ENCODE measurements around the gene DLGAP3. TPM values are rescaled to one million over a fixed set of nuclear protein-coding genes. Genes with fewer than 3 reads are reported as not detected.

Gene DLGAP3
- total and polyA plus RNA-seq, 5 donors from 2014 or later: 0.11 to 1.2 (median 0.21) TPM

GRCh38 chr1:34884961-34885360 lies 44.5 kb downstream of the DLGAP3 start:
- Histone ChIP-seq H3K27ac (ENCODE audit: insufficient read depth, low read length, poor library complexity, severe bottlenecking) (no peak overlapping the region), H3K36me3 (ENCODE audit: control insufficient read depth, insufficient read depth, low read length) (no peaks in the 10 kb centered on the region), H3K4me3 (ENCODE audit: low read depth, low read length) (no peak overlapping the region), H3K9me3 (ENCODE audit: control insufficient read depth in 2 of 2, low read length in 2 of 2) (peaks cover 0 to 4% of the 10 kb centered on the region in 2 experiments), H3K27me3 (ENCODE audit: control insufficient read depth, insufficient read depth, low read length) (peaks cover 34% of the 10 kb centered on the region), H3K4me1 (ENCODE audit: control insufficient read depth, insufficient read depth, low read length, poor library complexity, severe bottlenecking) (peaks cover 13% of the 10 kb centered on the region)
- no peak for ATAC-seq (ENCODE audit: low read depth in 2 of 2)
- peaks cover 0 to 9% (median 4%) of the 10 kb centered on the region in 4 donors for H3K4me1 Mint-ChIP-seq
- peaks cover 72% of the 10 kb centered on the region for H3K27me3 Mint-ChIP-seq
- peak overlapping the region in 3 of 4 donors; percentile 51 to 78 (median 62) for H3K4me3 Mint-ChIP-seq
- no peaks in the 10 kb centered on the region for H3K36me3 Mint-ChIP-seq
- peaks cover 0 to 4% (median 0%) of the 10 kb centered on the region in 7 donors for H3K9me3 Mint-ChIP-seq
- DNase-seq: no peak
- peak overlapping the region in 1 of 3 donors; percentile 46 for H3K27ac Mint-ChIP-seq

GRCh38 chr1:34884536-34884935 lies 44.9 kb downstream of the DLGAP3 start:
- Mint-ChIP-seq H3K36me3 (no peaks in the 10 kb centered on the region), H3K4me1 (peaks cover 0 to 9% (median 4%) of the 10 kb centered on the region in 4 donors), H3K27ac (peak overlapping the region in 1 of 3 donors; percentile 46), H3K9me3 (peaks cover 0 to 4% (median 0%) of the 10 kb centered on the region in 7 donors), H3K27me3 (peaks cover 72% of the 10 kb centered on the region), H3K4me3 (peak overlapping the region; percentile 3 to 78 (median 56))
- DNase-seq: no peak
- Histone ChIP-seq H3K36me3 (ENCODE audit: control insufficient read depth, insufficient read depth, low read length) (no peaks in the 10 kb centered on the region), H3K27me3 (ENCODE audit: control insufficient read depth, insufficient read depth, low read length) (peaks cover 34% of the 10 kb centered on the region), H3K9me3 (ENCODE audit: control insufficient read depth in 2 of 2, low read length in 2 of 2) (peaks cover 0 to 4% of the 10 kb centered on the region in 2 experiments), H3K4me1 (ENCODE audit: control insufficient read depth, insufficient read depth, low read length, poor library complexity, severe bottlenecking) (peaks cover 13% of the 10 kb centered on the region), H3K4me3 (ENCODE audit: low read depth, low read length) (no peak overlapping the region), H3K27ac (ENCODE audit: insufficient read depth, low read length, poor library complexity, severe bottlenecking) (no peak overlapping the region)
- no peak for ATAC-seq (ENCODE audit: low read depth in 2 of 2)

GRCh38 chr1:34879230-34879629 lies 50.2 kb downstream of the DLGAP3 start:
- H3K4me3 Mint-ChIP-seq: no peak overlapping the region
- H3K27ac Mint-ChIP-seq: no peak overlapping the region
- peaks cover 11% of the 10 kb centered on the region for H3K27me3 ChIP-seq (ENCODE audit: control insufficient read depth, insufficient read depth, low read length)
- H3K4me3 ChIP-seq (ENCODE audit: low read depth, low read length): no peak overlapping the region
- H3K4me1 ChIP-seq (ENCODE audit: control insufficient read depth, insufficient read depth, low read length, poor library complexity, severe bottlenecking): no peaks in the 10 kb centered on the region
- no peak overlapping the region for H3K27ac ChIP-seq (ENCODE audit: insufficient read depth, low read length, poor library complexity, severe bottlenecking)
- H3K4me1 Mint-ChIP-seq: peaks cover 0 to 4% (median 0%) of the 10 kb centered on the region in 4 donors
- no peaks in the 10 kb centered on the region for H3K36me3 Mint-ChIP-seq
- no peak for ATAC-seq (ENCODE audit: low read depth in 2 of 2)
- peaks cover 0 to 4% (median 0%) of the 10 kb centered on the region in 7 donors for H3K9me3 Mint-ChIP-seq
- H3K27me3 Mint-ChIP-seq: peaks cover 69% of the 10 kb centered on the region
- H3K36me3 ChIP-seq (ENCODE audit: control insufficient read depth, insufficient read depth, low read length): no peaks in the 10 kb centered on the region
- H3K9me3 ChIP-seq (ENCODE audit: control insufficient read depth in 2 of 2, low read length in 2 of 2): peaks cover 0 to 4% of the 10 kb centered on the region in 2 experiments
- no peak for DNase-seq

GRCh38 chr1:34876406-34876805 lies 53.0 kb downstream of the DLGAP3 start:
- Histone ChIP-seq H3K27ac (ENCODE audit: insufficient read depth, low read length, poor library complexity, severe bottlenecking) (no peak overlapping the region), H3K4me3 (ENCODE audit: low read depth, low read length) (no peak overlapping the region), H3K27me3 (ENCODE audit: control insufficient read depth, insufficient read depth, low read length) (peaks cover 18% of the 10 kb centered on the region), H3K36me3 (ENCODE audit: control insufficient read depth, insufficient read depth, low read length) (no peaks in the 10 kb centered on the region), H3K9me3 (ENCODE audit: control insufficient read depth in 2 of 2, low read length in 2 of 2) (peaks cover 0 to 4% of the 10 kb centered on the region in 2 experiments), H3K4me1 (ENCODE audit: control insufficient read depth, insufficient read depth, low read length, poor library complexity, severe bottlenecking) (no peaks in the 10 kb centered on the region)
- Mint-ChIP-seq H3K4me3 (no peak overlapping the region), H3K9me3 (no peaks in the 10 kb centered on the region), H3K27ac (no peak overlapping the region), H3K4me1 (peaks cover 0 to 10% (median 5%) of the 10 kb centered on the region in 4 donors), H3K36me3 (no peaks in the 10 kb centered on the region), H3K27me3 (peaks cover 70% of the 10 kb centered on the region)
- DNase-seq (no peak), ATAC-seq (ENCODE audit: low read depth in 2 of 2) (no peak)

- Histone ChIP-seq H3K4me3 (ENCODE audit: low read depth, low read length) (no peak overlapping the region), H3K9me3 (ENCODE audit: control insufficient read depth in 2 of 2, low read length in 2 of 2) (no peaks in the 10 kb centered on the region), H3K27me3 (ENCODE audit: control insufficient read depth, insufficient read depth, low read length) (peaks cover 21% of the 10 kb centered on the region), H3K27ac (ENCODE audit: insufficient read depth, low read length, poor library complexity, severe bottlenecking) (no peak overlapping the region), H3K36me3 (ENCODE audit: control insufficient read depth, insufficient read depth, low read length) (no peaks in the 10 kb centered on the region), H3K4me1 (ENCODE audit: control insufficient read depth, insufficient read depth, low read length, poor library complexity, severe bottlenecking) (no peaks in the 10 kb centered on the region)
- ATAC-seq (ENCODE audit: low read depth in 2 of 2) (no peak), DNase-seq (no peak)
- H3K36me3 Mint-ChIP-seq: no peaks in the 10 kb centered on the region
- H3K9me3 Mint-ChIP-seq: no peaks in the 10 kb centered on the region
- H3K27ac Mint-ChIP-seq: no peak overlapping the region
- H3K27me3 Mint-ChIP-seq: peaks cover 53% of the 10 kb centered on the region
- H3K4me1 Mint-ChIP-seq: peaks cover 0 to 17% (median 9%) of the 10 kb centered on the region in 4 donors
- no peak overlapping the region for H3K4me3 Mint-ChIP-seq
Observed at GRCh38 chr1:34874296-34874952, 55.0 kb downstream of the DLGAP3 start.

- H3K4me3 ChIP-seq (ENCODE audit: low read depth, low read length): no peak overlapping the region
- H3K27me3 ChIP-seq (ENCODE audit: control insufficient read depth, insufficient read depth, low read length): peaks cover 21% of the 10 kb centered on the region
- DNase-seq (no peak), ATAC-seq (ENCODE audit: low read depth in 2 of 2) (no peak)
- Mint-ChIP-seq H3K4me3 (peak overlapping the region in 1 of 4 donors; percentile 73), H3K4me1 (peaks cover 0 to 27% (median 9%) of the 10 kb centered on the region in 4 donors), H3K27me3 (peaks cover 47% of the 10 kb centered on the region), H3K27ac (peak overlapping the region in 1 of 3 donors; percentile 17), H3K9me3 (no peaks in the 10 kb centered on the region), H3K36me3 (no peaks in the 10 kb centered on the region)
- no peaks in the 10 kb centered on the region for H3K4me1 ChIP-seq (ENCODE audit: control insufficient read depth, insufficient read depth, low read length, poor library complexity, severe bottlenecking)
- H3K27ac ChIP-seq (ENCODE audit: insufficient read depth, low read length, poor library complexity, severe bottlenecking): no peak overlapping the region
- H3K36me3 ChIP-seq (ENCODE audit: control insufficient read depth, insufficient read depth, low read length): no peaks in the 10 kb centered on the region
- H3K9me3 ChIP-seq (ENCODE audit: control insufficient read depth in 2 of 2, low read length in 2 of 2): no peaks in the 10 kb centered on the region
Observed at GRCh38 chr1:34872133-34872503, 57.3 kb downstream of the DLGAP3 start.

- Histone ChIP-seq H3K36me3 (ENCODE audit: control insufficient read depth, insufficient read depth, low read length) (no peaks in the 10 kb centered on the region), H3K27ac (ENCODE audit: insufficient read depth, low read length, poor library complexity, severe bottlenecking) (no peak overlapping the region), H3K27me3 (ENCODE audit: control insufficient read depth, insufficient read depth, low read length) (peaks cover 19% of the 10 kb centered on the region), H3K4me1 (ENCODE audit: control insufficient read depth, insufficient read depth, low read length, poor library complexity, severe bottlenecking) (peaks cover 5% of the 10 kb centered on the region), H3K4me3 (ENCODE audit: low read depth, low read length) (no peak overlapping the region), H3K9me3 (ENCODE audit: control insufficient read depth in 2 of 2, low read length in 2 of 2) (no peaks in the 10 kb centered on the region)
- H3K36me3 Mint-ChIP-seq: no peaks in the 10 kb centered on the region
- H3K27me3 Mint-ChIP-seq: peaks cover 42% of the 10 kb centered on the region
- ATAC-seq (ENCODE audit: low read depth in 2 of 2): peak in 1 of 2 donors; percentile 18
- no peak for DNase-seq
- H3K27ac Mint-ChIP-seq: peak overlapping the region in 2 of 3 donors; percentile 59 to 78
- H3K4me3 Mint-ChIP-seq: peak overlapping the region in 3 of 4 donors; percentile 55 to 69 (median 62)
- H3K9me3 Mint-ChIP-seq: no peaks in the 10 kb centered on the region
- H3K4me1 Mint-ChIP-seq: peaks cover 0 to 27% (median 9%) of the 10 kb centered on the region in 4 donors
Observed at GRCh38 chr1:34871443-34872132, 57.9 kb downstream of the DLGAP3 start.
